Activated CD8-positive, alpha-beta memory T cell treated with anti-CD3 and anti-CD28 coated beads for 4 hours (primary cell): ENCODE measurements around the gene FBXL16.
A peak's percentile ranks its signal among the peaks of the same experiment; 100 is the strongest.

Source experiments
- DNase-seq, 2 donors: peaks; one replicate each; pipeline ENCODE4 v3.0.0-alpha.2; 2020; ENCODE audit warnings: low read depth in 2 of 2

Gene FBXL16

DNA sequence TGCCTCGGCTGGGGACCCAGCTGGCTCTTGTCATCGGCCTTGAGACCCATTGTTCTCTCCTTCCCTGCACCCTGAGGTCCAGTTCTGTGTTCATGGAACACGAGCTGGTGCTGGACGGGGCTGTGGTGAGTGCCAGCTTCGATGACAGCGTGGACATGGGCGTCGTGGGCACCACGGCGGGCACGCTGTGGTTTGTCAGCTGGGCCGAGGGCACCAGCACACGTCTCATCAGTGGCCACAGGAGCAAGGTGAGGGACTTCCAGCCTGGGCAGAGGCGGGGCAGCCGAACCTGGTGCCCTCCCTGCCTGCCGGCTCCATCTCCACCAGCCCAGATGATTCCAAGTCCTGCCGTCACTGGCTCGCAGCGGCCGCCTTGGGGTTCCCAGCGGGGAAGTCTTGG is 43.0 kb downstream of the FBXL16 start:
- DNase-seq = no peak

DNA sequence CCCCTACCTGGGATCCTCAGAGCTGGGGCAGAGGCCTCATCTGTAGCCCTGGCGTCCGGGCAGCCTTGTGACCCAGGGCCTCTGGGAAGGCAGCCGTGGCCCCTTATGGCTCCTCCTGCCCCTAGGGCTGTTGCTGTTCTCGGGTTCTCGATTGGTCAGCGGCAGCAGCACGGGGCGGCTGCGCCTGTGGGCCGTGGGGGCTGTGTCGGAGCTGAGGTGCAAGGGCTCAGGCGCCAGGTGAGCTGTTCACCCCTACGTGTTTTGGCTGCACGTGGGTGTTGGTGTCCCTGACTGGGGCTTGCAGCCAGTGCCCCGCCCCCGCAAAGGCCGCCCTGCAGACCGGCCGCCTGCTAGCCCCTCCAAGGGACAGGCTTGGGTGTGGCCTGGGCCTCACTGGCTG is 43.5 kb downstream of the FBXL16 start:
- no peak for DNase-seq

GRCh38 chr16:661184-661821 is 44.3 kb downstream of the FBXL16 start:
- DNase-seq = no peak

DNA sequence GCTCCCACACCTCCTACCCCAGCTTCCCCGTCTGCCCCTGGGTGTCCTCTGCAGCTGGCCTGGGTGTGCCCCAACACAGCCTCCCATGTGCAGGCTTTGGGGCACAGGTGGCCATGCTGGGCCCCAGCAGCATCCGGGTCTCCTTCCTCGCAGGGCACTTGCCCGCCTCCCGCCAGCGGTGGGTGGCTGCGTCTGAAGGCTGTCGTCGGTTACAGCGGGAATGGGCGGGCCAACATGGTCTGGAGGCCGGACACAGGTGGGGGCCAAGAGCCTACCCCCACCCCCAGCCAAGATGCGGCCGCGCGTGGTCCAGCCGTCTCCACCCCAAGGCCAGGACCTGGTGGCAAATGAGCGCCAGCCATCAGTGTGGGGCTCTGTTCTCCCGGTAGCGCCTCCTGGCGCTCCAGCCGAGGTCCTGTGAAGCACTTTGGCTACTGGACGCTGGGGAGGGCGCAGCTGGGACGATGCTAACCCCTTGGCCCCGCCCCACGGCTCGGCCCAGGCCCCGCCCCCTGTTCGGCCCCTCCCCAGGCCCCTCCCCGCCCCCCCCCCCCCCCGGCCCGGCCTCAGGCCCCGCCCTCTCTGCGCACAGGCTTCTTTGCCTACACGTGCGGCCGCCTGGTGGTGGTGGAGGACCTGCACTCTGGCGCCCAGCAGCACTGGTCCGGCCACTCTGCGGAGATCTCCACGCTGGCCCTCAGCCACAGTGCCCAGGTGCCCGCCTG is 45.0 kb downstream of the FBXL16 start:
- peak in 1 of 2 donors; percentile 34 for DNase-seq

DNA sequence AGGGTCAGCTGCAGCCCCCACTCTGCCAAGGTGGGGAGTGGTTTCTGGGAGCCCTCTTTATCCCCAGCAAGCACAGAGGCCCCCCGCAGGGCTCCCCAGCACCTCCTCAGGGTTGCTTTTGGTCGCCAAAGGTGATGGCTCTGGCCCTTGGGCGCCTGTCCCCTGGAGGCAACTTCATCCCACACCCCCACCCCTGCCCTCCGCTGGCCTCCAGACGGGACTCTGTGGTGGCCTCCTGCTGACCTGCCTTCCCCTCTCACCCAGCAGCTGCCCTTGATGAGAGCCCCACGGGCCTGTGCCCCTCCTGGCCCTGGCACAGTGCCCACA is 45.5 kb downstream of the FBXL16 start:
- no peak for DNase-seq

DNA sequence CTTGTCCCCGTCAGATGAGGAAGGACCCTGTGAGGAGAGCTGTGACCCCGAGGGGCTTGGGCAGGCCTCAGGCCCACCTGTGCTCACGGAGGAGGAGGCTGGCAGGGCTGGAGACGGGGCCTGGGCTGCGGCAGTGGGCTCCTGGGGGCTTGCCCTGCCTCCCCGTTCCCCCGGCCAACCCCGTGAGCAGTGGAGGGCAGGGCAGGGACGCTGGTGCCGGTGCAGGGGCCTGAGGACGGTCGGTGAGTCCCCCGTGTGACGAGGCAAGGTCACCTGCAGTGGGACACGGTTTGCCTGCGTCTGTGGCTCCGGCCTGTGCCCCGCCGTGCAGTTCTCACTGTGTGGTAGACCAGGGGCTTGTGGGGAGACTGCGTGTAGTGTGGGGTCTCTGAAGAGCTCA is 46.0 kb downstream of the FBXL16 start:
- DNase-seq = no peak

DNA sequence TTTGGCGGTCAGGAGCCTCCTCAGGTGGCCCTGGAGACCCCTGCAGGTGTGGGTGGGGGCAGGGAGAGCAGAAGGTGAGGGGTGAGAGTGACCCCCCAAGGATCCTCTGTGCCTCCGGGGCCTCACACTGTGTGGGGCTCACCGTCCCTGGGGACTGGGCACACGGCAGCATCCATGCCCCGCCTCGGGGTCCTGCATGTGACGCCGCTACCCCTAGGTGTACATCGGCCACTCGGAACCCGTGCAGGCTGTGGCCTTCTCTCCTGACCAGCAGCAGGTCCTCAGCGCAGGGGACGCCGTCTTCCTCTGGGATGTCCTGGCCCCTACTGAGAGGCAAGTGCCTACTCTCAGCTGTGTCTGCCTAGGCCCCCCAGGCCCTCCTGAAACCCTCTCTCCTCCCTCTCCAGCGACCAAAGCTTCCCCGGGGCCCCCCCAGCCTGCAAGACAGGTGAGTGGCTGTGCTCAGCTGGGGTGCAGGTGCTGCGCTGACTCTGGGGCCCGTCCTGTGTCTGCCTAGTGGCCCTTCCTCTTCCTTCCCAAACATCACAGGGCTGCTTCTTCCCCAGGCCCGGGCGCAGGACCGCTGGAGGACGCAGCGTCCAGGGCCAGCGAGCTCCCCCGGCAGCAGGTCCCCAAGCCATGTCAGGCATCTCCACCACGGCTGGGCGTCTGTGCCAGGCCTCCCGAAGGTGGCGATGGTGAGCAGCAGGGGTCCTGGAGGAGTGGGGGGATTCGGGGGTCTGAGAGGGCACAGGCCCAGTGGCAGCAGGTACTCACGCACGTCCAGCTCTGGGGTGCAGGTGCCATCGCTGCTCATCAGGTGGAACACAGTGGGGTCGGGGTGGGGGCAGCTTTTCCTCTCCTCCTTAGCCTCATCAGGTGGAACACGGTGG is 46.7 kb downstream of the FBXL16 start:
- DNase-seq = no peak

GRCh38 chr16:657487-657886 is 48.1 kb downstream of the FBXL16 start:
- no peak for DNase-seq

DNA sequence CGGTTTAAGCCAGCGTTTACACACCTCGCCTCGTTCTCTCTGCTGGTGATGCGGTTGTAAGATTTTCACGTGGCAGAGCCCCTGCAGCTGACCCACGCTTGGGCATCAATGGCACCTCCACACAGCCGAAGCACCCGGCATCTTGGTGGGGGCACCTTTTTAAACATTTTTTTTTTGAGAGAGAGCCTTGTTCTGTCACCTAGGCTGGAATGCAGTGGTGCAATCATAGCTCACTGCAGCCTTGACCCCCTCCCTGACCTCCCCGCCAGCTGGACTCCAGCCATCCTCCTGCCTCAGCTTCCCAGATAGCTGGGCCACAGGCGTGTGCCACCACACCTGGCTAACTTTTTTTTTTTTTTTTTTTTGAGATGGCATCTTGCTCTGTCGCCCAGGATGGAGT is 51.6 kb downstream of the FBXL16 start:
- no peak for DNase-seq

DNA sequence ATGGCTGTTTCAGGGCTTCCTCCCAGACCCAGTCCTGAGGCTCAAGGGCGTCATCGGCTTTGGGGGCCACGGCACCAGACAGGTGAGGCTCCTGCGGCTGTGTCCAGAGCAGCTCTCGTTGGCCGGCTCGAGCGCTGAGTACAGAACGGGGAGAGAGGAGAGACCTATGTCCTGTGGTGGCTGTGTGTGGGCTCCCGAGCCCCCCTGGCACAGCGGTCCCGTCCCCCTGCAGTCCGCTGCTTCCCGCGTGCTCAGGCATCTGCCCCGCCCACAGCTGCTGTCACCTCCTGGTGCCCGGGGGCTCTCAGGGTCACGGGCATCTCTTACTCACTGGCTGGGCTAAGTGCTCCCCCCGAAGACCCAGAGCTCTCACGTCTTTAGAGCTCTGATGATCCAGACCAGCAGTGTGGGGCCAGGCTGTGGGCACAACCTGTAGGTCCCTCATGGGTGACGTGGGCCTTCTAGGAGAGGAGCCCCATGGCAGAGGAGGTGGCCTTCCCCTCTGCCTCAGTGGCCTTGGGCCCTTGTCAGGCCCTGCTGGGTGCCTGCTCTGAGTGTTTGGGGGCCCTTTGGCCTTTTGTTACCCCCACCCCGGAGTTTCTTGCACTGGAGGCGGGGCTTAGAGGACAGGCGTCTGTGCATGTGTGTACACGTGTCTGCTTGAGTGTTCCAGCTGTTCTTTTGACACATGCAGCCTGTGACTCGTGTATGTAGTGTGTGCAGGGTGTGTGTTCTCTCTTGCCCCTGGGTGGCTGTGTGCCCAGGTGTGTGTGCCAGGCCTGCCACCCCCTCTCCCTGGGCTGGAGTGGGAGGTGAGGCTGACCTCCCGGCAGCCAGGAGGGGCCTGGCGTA is 52.9 kb downstream of the FBXL16 start:
- no peak for DNase-seq

GRCh38 chr16:651844-652243 is 53.8 kb downstream of the FBXL16 start:
- no peak for DNase-seq

GRCh38 chr16:649631-650030 is 56.0 kb downstream of the FBXL16 start:
- DNase-seq = no peak

DNA sequence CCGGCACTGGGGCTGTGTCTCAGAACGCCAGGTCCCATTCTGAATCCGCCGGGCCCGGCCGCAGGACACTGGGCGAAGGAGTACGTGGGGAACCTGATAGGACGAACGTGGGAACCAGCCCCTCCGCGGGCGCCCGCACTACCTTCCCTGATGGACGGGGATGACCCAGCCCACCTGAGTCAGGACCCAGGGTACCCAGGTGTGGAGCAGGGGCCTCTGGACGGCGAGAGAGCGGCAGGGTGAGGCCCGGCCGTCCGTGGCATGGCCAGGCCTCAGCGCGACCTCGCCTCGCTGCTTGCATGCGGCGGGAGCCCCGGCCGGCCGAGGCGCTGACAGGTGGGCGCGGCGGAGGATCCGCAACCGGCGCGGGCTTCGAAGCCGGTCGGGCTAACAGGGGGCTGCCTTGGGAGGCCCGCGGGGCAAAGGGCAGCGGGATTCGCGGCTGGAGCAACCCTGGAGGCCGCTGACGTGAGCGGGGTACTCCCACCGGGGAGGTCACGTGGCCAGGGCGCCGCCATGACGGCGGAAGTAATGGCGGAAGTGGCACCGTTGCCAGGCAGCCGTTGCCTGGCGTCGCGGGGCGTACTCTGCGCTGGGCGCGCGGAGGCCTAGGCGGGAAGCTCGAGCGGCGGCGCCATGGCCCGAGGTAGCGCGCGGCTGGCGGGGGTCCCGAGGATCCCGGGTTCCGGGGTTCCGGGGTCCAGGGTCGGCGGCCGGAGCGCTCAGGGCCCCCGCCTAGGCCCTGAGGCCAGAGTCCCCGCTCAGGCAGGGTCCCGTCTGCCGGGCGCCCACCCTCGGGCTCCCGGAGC is 56.6 kb downstream of the FBXL16 start, which contains the start of gene WDR90:
Gene WDR90, plus strand, starts transcription at position 585 of the 809 bp plus-strand sequence. Its CDS starts 52 bp downstream, at position 637.
- peak; percentile 83 to 89 for DNase-seq

DNA sequence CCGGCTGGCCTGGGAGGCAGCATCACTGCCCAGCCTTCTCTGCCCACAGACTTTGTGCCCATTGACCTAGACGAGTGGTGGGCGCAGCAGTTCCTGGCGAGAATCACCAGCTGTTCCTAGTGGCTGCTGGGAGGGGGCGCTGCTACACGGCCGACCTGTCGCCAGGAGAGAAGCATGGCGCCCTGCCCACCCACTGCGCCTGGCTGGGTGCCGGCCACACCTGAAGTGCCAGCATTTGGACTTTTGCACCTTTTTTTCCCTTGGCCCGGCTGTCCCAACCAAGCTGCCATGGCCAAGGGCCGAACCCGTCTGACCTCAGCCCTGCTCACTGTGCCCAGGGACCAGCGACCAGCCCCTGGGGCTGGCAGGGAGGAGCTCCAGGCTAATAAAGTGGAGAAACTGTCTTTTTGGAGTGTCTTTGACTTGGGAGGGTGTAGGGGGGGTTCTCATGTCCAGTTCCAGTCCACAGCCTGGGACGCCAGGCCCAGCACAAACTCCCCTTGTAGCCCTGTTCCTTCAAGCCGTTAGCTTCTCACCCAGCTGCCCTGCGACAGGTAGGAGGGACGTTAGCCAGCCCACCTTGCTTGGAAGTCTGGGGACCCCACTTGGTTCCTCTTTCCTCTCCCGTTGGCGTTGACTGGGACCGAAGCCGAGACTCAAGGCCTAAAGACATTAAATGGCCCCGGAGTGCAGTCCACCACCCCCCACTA is 57.4 kb downstream of the FBXL16 start:
- DNase-seq = no peak

GRCh38 chr16:647173-647902 is 58.3 kb downstream of the FBXL16 start:
- no peak for DNase-seq

- DNase-seq = no peak
Observed at GRCh38 chr16:646679-647172, 58.9 kb downstream of the FBXL16 start.

GRCh38 chr16:645852-646678 is 59.5 kb downstream of the FBXL16 start:
- DNase-seq = no peak

DNA sequence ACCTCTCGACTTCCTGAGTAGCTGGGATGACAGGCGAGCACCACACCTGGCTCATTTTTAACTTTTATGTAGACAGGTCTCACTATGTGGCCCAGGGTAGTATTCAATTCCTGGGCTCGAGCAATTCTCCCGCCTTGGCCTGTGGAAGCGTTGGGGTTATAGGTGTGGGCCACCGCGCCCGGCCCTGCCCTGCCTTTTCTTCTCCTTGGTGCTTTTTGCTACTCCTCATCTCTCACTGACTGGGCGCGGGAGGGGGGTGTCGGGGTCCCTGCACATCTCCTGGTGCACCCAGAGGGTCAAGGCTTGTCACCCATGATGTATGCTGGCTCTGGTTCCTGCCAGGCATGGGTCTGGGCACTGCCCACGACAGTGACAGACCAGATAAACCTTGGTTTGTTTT is 61.0 kb downstream of the FBXL16 start:
- DNase-seq = no peak

DNA sequence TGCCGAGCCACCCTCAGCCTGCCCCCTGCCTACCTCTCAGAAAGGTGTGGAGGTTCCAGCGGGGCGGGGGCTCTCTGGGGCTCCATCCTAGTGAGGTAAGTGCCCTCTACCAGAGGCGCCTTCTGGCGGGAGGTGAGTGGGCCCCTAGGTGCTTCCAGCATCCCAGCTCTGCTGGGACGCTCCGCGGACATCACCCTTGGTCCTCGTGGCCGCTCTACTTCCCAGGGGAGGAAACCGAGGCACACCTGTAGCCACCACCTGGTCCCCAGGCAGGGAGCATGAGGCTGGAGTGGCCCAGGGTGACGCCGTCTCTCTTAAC is 62.6 kb downstream of the FBXL16 start:
- DNase-seq = no peak
